ENCODE results near the gene C1orf105.

DNA sequence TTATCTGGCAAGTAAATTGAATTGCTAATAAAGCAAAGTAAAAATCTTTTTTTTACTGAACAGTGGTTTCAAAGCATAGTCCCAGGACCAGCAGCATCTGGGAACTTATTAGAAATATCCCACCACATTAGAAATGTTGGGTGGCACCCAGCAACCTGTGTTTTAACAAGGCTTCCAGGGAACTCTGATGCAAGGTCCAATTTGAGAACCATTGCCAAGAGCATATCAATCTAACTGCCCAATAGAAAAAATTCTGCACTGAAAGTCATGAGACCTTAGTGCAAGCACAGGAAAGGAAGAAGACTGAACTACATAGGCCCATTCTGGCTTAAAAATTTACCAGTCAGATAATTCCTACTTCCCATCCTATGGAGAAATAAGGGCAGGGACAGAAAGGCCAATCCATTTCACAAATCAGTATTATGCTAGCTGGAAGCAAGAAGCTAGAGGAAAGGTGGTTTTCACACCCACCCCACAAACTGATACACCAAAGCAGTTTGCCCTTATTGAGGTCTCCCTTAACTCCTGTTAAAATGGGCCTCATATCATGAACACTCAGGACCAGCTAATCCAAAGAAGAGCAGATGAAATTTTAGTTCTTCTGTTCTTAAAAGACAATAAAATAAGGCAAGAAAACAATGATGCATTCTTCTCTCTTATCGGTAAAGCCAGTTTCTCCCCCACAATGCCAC lies 17.5 kb upstream of the C1orf105 start:
- no peak for TF ChIP-seq POLR2A (IDR thresholded peaks at IDR 0.05)
- TF ChIP-seq, protein P1, sequence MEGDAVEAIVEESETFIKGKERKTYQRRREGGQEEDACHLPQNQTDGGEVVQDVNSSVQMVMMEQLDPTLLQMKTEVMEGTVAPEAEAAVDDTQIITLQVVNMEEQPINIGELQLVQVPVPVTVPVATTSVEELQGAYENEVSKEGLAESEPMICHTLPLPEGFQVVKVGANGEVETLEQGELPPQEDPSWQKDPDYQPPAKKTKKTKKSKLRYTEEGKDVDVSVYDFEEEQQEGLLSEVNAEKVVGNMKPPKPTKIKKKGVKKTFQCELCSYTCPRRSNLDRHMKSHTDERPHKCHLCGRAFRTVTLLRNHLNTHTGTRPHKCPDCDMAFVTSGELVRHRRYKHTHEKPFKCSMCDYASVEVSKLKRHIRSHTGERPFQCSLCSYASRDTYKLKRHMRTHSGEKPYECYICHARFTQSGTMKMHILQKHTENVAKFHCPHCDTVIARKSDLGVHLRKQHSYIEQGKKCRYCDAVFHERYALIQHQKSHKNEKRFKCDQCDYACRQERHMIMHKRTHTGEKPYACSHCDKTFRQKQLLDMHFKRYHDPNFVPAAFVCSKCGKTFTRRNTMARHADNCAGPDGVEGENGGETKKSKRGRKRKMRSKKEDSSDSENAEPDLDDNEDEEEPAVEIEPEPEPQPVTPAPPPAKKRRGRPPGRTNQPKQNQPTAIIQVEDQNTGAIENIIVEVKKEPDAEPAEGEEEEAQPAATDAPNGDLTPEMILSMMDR (IDR thresholded peaks at IDR 0.05): no peak
- no peak for TF ChIP-seq POLR2AphosphoS5 (IDR thresholded peaks at IDR 0.05)
- no peak for TF ChIP-seq EP300 (IDR thresholded peaks at IDR 0.05; ENCODE audit: low read depth)

Measured in transverse colon (tissue), 4 donors.